SK-N-MC (cell line): Measurements from ENCODE around the gene TSPAN4.

Experiments used
- EZH2 ChIP-seq: fragments of 200-600 bp; sonication (generic); IDR thresholded peaks from one replicate; pipeline ENCODE4 v1.6.1; 2017; ENCODE audit warnings: antibody characterized with exemption
- POLR2AphosphoS5 ChIP-seq: IDR thresholded peaks from 2 replicates; pipeline ENCODE4 v1.6.1; 2012; ENCODE audit warnings: mild to moderate bottlenecking, low read depth, low read length, borderline replicate concordance

DNA sequence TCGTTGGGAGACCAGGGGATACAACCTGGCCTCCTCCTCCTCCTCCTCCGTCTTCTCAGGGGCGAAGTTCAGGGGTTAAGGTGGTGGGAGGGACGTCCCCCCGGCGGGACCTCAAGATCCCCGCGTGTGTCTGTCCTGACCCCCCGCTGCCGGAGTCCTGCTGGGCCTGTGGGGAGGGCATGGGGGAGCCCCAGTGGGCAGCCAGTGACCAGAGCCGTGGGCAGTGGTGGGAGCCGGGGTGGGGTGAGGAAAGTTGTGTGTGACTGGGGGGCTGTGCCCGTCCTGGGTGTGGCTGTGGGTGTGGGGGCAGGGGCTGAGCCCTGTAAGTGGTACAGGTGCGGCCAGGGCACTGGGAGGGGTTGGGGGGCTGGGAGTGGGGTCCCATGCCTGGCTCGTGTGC is 10.1 kb downstream of the TSPAN4 start:
- TF ChIP-seq POLR2AphosphoS5 (no peak), EZH2 (no peak)
